ENCODE data around the gene HMCN1. TPM values are rescaled to one million over a fixed set of nuclear protein-coding genes. Genes with fewer than 3 reads are reported as not detected.

HMCN1 gene
- total RNA-seq, 1 experiment from 2014 or later = under 0.01 TPM

DNA sequence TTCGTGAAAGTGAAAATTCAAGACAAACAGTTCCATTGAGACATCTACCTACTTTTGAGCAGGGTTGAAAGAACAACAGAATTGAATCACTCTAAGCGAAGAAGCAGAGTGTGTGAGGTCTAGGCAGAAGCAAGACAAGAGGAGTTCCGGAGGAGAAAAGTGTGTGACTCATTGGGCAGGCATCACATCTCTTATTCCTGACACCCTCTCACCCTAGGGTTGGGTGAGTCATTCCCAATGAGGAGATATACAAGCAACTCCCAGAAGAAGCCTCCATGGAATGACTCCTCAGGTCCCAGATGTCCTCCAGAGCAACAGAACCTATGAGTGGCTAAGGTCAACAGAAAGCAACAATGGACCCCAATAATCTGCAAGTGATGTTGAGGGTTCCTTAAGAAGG lies 502.7 kb downstream of the HMCN1 start:
- Histone ChIP-seq H3K27me3 (peaks cover 3% of the 10 kb centered on the region; the same call in 1 of the 2 replicates), H3K36me3 (no peaks in the 10 kb centered on the region), H3K4me3 (no peak overlapping the region), H3K9me3 (no peaks in the 10 kb centered on the region)
- peak; percentile 78 for DNase-seq

DNA sequence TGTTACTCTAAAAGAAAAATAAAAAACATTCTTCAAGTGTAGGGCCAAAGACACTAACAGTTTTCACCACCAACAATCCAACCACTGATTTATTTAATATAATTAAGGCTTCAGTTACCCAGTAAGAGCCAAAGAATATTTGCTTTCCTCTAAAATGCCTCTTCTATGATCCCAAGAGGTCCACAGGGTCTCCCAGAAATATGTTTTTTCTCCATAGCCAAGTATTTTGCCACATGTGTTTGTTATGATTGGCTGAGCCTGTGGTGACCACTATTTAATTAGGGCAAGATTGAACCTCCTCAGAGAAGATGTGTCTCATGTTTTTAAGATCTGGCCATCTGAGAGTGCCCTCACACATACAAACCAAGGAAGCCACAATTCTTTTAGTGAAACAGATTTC lies 505.0 kb downstream of the HMCN1 start:
- DNase-seq = no peak
- Histone ChIP-seq H3K27me3 (peaks cover 3% of the 10 kb centered on the region; the same call in 1 of the 2 replicates), H3K36me3 (no peaks in the 10 kb centered on the region), H3K4me3 (no peak overlapping the region), H3K9me3 (no peaks in the 10 kb centered on the region)

DNA sequence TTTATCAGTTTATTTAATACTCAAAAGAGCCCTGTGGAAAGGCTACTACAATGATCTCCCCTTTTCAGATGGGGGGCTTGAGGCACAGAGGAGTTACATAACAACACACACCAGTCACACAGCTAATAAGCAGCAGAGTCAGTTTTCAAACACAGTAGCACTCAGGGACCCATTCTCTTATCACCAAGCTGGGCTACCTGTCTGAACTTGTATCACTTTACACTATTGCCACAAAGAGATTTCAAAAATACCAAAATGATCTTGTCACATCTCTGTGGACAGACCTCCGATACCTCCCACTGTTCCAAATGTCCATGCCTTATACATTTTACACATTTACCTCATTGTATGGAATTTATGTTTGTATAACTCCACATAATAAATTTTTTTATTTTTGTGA lies 506.2 kb downstream of the HMCN1 start:
- Histone ChIP-seq H3K4me3 (no peak overlapping the region), H3K36me3 (no peaks in the 10 kb centered on the region), H3K27me3 (peaks cover 3% of the 10 kb centered on the region; the same call in 1 of the 2 replicates), H3K9me3 (no peaks in the 10 kb centered on the region)
- DNase-seq = no peak
